Measurements from ENCODE around the gene SAE1. TPM values are rescaled to one million over a fixed set of nuclear protein-coding genes. Genes with fewer than 3 reads are reported as not detected.

Gene SAE1
- total and polyA plus RNA-seq, 2 donors (not counting 1 experiment from before 2014, with no cell fraction given): 26.5 to 45.1 TPM

- POLR2A ChIA-PET: interaction anchor here (0.6 kb wide), 1 partner anchor 19 kb away, joined by 3 read pairs; no protein-coding TSS in a partner anchor
- WGBS (ENCODE audit: insufficient coverage): 100% methylated on average over 11 of the region's 19 CpGs
Measured at GRCh38 chr19:47172666-47173455, 42.2 kb downstream of the SAE1 start.

More at GRCh38 chr19:47172666-47173455, 42.2 kb downstream of the SAE1 start:
- Histone ChIP-seq H3K79me2 (ENCODE audit: control insufficient read depth, insufficient read depth, low read length) (peaks cover 14% of the 10 kb centered on the region), H3K27ac (ENCODE audit: low read length in 2 of 2) (no peak overlapping the region), H2AFZ (ENCODE audit: insufficient read depth, low read depth, low read length, poor library complexity, severe bottlenecking) (no peak overlapping the region), H3K4me3 (ENCODE audit: control extremely low read depth in 1 of 5, extremely low read depth in 1 of 5, insufficient read depth in 1 of 5, low read depth in 2 of 5, low read length in 4 of 5) (no peak overlapping the region), H4K20me1 (ENCODE audit: control insufficient read depth, insufficient read depth, low read length, poor library complexity, severe bottlenecking) (no peaks in the 10 kb centered on the region), H3K27me3 (replicated peaks in 1 of 4; ENCODE audit: control extremely low read depth in 1 of 4, control insufficient read depth in 3 of 4, insufficient read depth in 4 of 4, low read length in 3 of 4) (no peaks in the 10 kb centered on the region), H3K9me3 (ENCODE audit: control extremely low read depth in 1 of 3, control insufficient read depth in 2 of 3, insufficient read depth in 1 of 3, low read length in 2 of 3) (no peaks in the 10 kb centered on the region), H3K36me3 (replicated peaks in 1 of 2; ENCODE audit: control extremely low read depth in 1 of 2, control insufficient read depth in 1 of 2, extremely low read depth in 1 of 2, insufficient read depth in 2 of 2, low read length in 1 of 2) (peaks cover 13 to 49% of the 10 kb centered on the region in 2 experiments), H3K9ac (ENCODE audit: low read length) (no peak overlapping the region), H3K4me1 (ENCODE audit: control insufficient read depth in 2 of 2, insufficient read depth in 2 of 2, low read length in 2 of 2) (peaks cover 0 to 3% of the 10 kb centered on the region in 2 donors), H3K4me2 (replicated peaks; ENCODE audit: low read depth, low read length, poor library complexity, severe bottlenecking) (no peak overlapping the region)
- no peak for ATAC-seq (ENCODE audit: low read depth)
- Mint-ChIP-seq H3K4me3 (no peak overlapping the region), H3K4me1 (peaks cover 6% of the 10 kb centered on the region), H3K9me3 (ENCODE audit: insufficient read depth) (no peaks in the 10 kb centered on the region), H3K27me3 (no peaks in the 10 kb centered on the region), H3K27ac (no peak overlapping the region)
- DNase-seq: no peak
- TF ChIP-seq CTCF (IDR thresholded peaks at IDR 0.05): no peak
- no peak for TF ChIP-seq EZH2 (IDR thresholded peaks at IDR 0.05; ENCODE audit: borderline replicate concordance, insufficient read depth, low read depth, low read length, poor library complexity, severe bottlenecking)
- CTCF ChIA-PET: interaction anchor here (0.7 kb wide), 1 partner anchor 160 kb away, joined by 4 read pairs; no protein-coding TSS in a partner anchor
- intact Hi-C loops (cut with micrococcal nuclease): no loop called here
